ENCODE data around the gene PRSS57.

Gene PRSS57

GRCh38 chr19:658059-658839 lies 37.0 kb downstream of the PRSS57 start:
- no peaks in the 10 kb centered on the region for H3K27me3 ChIP-seq
- no peak for TF ChIP-seq Cebpa-rat (IDR thresholded peaks at IDR 0.05)
- peaks cover 89 to 97% (median 96%) of the 10 kb centered on the region in 11 experiments for H4K20me1 ChIP-seq
- H3K4me2 ChIP-seq = peak overlapping the region in 4 of 11 experiments; percentile 10 to 100 (median 98); a peak in 6 of 22 replicates
- H3K36me3 ChIP-seq = peaks cover 37 to 79% (median 59%) of the 10 kb centered on the region in 11 experiments
- H3K4me3 ChIP-seq = no peak overlapping the region
- peaks cover 23 to 55% (median 48%) of the 10 kb centered on the region in 10 experiments for H3K4me1 ChIP-seq
- H3K27ac ChIP-seq = peak overlapping the region in 1 of 11 experiments; percentile 98; a peak in 2 of 22 replicates
- H3K9me3 ChIP-seq (replicated peaks in 1 of 11) = no peaks in the 10 kb centered on the region
- H3K9ac ChIP-seq = peak overlapping the region; percentile 11 to 99 (median 94); a peak in 17 of 22 replicates

DNA sequence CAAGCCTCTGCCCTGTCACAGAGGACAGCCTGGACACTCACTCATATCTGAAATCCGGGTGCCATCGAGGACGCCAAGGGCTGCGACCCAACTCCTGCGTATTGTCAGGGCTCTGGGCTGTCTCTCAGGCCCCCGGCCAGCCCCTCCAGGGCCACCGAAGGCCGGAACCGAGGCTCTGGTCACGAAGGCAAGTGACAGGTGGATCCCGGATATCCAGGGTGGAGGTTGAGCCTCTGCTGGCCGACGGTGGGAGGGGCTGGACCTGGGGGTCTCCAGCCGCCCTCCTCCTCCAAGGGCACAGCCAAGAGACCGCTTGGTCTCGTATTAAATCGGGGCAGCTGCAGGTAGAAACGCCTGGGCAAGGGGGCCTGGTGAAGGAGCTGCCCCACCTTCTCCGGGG lies 37.6 kb downstream of the PRSS57 start:
- H3K36me3 ChIP-seq = peaks cover 44 to 85% (median 66%) of the 10 kb centered on the region in 11 experiments
- peaks cover 95 to 100% (median 100%) of the 10 kb centered on the region in 11 experiments for H4K20me1 ChIP-seq
- H3K4me2 ChIP-seq = peak overlapping the region in 2 of 11 experiments; percentile 3 to 10; a peak in 2 of 22 replicates

DNA sequence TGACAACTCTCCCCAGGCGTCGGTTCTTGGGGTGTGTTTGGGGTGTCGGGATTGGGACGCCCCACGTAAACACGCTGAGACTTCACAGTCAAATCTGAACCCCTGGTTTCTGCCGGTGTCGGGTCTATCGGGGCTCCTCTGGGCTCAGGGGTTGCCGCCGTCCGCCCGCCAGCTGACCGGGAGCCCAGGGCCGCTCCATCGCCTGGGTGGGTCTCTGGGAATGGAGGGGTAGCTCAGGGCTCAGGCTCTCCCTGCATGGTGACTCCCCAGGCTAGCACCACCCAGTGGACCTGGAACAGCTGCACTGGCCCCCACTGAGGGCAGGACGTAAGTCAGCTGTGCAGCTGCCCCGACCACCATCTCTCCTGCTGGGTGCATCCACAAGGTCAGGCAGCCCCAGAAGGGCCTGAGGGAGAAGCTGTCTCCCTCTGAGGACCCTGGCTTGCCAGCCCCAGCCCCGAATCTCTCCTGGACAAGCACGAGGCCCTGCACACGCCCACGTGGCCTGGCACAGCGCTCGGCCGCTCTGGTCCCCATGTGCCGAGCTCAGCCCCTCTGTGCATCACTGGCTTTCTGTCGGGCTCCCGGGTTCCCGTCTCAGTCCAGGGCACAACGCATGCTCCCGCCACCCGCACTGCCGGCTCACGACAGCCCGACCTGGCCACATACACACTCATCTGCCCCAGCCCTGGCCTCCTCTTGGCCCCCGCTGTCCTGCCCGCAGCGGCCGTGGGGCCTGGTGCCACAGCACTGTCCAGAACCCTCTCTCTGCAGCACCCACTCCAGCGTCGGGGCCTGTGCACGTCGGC lies 38.3 kb downstream of the PRSS57 start:
- Histone ChIP-seq H3K36me3 (peaks cover 50 to 92% (median 72%) of the 10 kb centered on the region in 11 experiments), H3K9ac (peak overlapping the region in 9 of 11 experiments; percentile 31 to 99 (median 94); a peak in 14 of 22 replicates), H3K4me2 (peak overlapping the region in 3 of 11 experiments; percentile 5 to 28 (median 12); a peak in 1 of 22 replicates), H3K4me1 (peaks cover 23 to 55% (median 48%) of the 10 kb centered on the region in 10 experiments), H3K27ac (peak overlapping the region in 1 of 11 experiments; percentile 5; a peak in 2 of 22 replicates), H4K20me1 (peaks cover 100% of the 10 kb centered on the region in 11 experiments), H3K9me3 (replicated peaks in 1 of 11) (no peaks in the 10 kb centered on the region), H3K27me3 (no peaks in the 10 kb centered on the region), H3K4me3 (no peak overlapping the region)
- no peak for TF ChIP-seq Cebpa-rat (IDR thresholded peaks at IDR 0.05)

More for the DNA sequence above, 37.6 kb downstream of the PRSS57 start:
- TF ChIP-seq Cebpa-rat (IDR thresholded peaks at IDR 0.05) = no peak
- no peak overlapping the region for H3K4me3 ChIP-seq
- peaks cover 23 to 55% (median 48%) of the 10 kb centered on the region in 10 experiments for H3K4me1 ChIP-seq
- H3K9ac ChIP-seq = peak overlapping the region in 10 of 11 experiments; percentile 11 to 99 (median 96); a peak in 16 of 22 replicates
- H3K27me3 ChIP-seq = no peaks in the 10 kb centered on the region
- no peak overlapping the region; a peak in 1 of 22 replicates for H3K27ac ChIP-seq
- no peaks in the 10 kb centered on the region for H3K9me3 ChIP-seq (replicated peaks in 1 of 11)

DNA sequence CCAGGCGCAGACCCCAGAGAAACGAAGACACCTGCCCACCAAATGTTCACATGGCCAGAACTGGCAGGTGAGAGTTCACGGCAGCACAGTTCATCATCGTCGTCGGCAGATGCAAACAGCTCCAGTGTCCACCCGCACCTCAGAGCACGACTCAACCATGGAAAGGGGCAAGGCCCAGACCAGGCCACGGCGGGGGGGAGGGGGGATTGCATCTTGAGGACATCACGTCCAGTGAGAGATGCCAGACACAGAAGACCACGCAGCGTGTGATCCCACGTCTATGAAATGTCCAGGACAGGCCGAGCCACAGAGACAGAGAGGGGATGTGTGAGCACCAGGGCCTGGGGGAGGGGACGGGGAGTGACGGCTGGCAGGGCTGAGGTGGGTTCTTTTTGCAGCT lies 39.6 kb downstream of the PRSS57 start:
- TF ChIP-seq Cebpa-rat (IDR thresholded peaks at IDR 0.05) = no peak
- Histone ChIP-seq H3K27ac (no peak overlapping the region), H3K36me3 (peaks cover 63 to 99% (median 85%) of the 10 kb centered on the region in 11 experiments), H3K4me1 (peaks cover 16 to 42% (median 40%) of the 10 kb centered on the region in 10 experiments), H3K9ac (peak overlapping the region in 3 of 11 experiments; percentile 20 to 59 (median 29); a peak in 3 of 22 replicates), H3K4me2 (no peak overlapping the region), H3K27me3 (no peaks in the 10 kb centered on the region), H3K9me3 (replicated peaks in 1 of 11) (no peaks in the 10 kb centered on the region), H3K4me3 (no peak overlapping the region), H4K20me1 (peaks cover 100% of the 10 kb centered on the region in 11 experiments)

- H3K9me3 ChIP-seq (replicated peaks in 1 of 11) = no peaks in the 10 kb centered on the region
- no peak for TF ChIP-seq Cebpa-rat (IDR thresholded peaks at IDR 0.05)
- peaks cover 0 to 21% (median 18%) of the 10 kb centered on the region in 10 experiments; a peak in 15 of 20 replicates for H3K4me1 ChIP-seq
- H3K27ac ChIP-seq = no peak overlapping the region
- no peak overlapping the region for H3K4me3 ChIP-seq
- H3K36me3 ChIP-seq = peaks cover 76 to 100% (median 96%) of the 10 kb centered on the region in 11 experiments
- peaks cover 95 to 100% (median 100%) of the 10 kb centered on the region in 11 experiments for H4K20me1 ChIP-seq
- H3K27me3 ChIP-seq = no peaks in the 10 kb centered on the region
- peak overlapping the region in 3 of 11 experiments; percentile 14 to 41 (median 15); a peak in 3 of 22 replicates for H3K9ac ChIP-seq
- H3K4me2 ChIP-seq = no peak overlapping the region
These were observed 41.8 kb downstream of the PRSS57 start for GRCh38 chr19:653425-653824.

DNA sequence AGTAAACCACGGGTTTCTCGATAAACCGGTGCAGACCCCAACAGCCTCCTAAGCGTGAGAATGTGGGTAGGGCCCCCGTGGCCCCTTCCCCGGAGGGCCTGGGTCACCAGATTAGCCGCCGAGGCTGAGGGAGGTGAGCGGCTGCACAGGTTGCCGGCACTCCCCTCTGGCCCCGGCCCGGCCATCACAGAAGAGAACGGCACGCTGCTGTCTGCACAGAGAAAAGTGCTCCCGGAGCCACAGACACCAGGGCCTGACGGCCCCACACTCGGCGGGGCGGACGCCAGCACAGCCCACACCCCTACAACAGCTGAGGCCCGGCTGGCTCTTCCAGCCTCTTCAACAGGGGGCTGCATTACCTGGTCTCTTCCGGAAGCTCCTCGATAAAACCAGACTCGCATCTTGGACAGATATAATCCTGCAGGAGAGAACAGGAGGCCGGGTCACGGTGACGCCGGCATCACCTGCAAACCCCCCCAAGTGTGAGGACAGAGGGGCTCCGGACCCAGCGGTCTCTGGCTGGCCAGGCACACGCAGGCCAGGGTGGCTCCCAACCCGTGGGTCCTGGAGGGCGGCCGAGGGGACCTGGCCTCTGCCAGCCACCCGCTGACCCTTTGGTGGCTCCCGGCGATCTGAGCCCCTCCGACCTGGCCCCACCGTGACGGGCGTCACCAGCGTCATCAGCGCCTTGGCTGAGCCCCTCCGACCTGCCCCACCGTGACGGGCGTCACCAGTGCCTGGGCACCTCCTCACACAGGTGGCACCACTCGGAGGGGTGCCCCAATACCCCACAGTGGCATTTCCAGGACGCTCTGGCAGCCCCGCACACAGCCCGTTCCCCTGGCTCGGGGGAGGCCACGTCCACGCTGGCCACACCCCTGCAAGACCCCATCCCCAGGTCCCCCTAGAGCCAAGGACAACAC lies 42.5 kb downstream of the PRSS57 start:
- Histone ChIP-seq H3K36me3 (peaks cover 74 to 100% (median 95%) of the 10 kb centered on the region in 11 experiments), H3K27ac (no peak overlapping the region), H4K20me1 (peaks cover 91 to 100% (median 97%) of the 10 kb centered on the region in 11 experiments), H3K9me3 (replicated peaks in 1 of 11) (no peaks in the 10 kb centered on the region), H3K27me3 (no peaks in the 10 kb centered on the region), H3K9ac (peak overlapping the region in 3 of 11 experiments; percentile 14 to 18 (median 15); a peak in 3 of 22 replicates), H3K4me2 (no peak overlapping the region), H3K4me1 (peaks cover 0 to 17% (median 11%) of the 10 kb centered on the region in 10 experiments; a peak in 11 of 20 replicates), H3K4me3 (no peak overlapping the region)
- no peak for TF ChIP-seq Cebpa-rat (IDR thresholded peaks at IDR 0.05)

- no peaks in the 10 kb centered on the region for H3K27me3 ChIP-seq
- TF ChIP-seq Cebpa-rat (IDR thresholded peaks at IDR 0.05) = no peak
- H4K20me1 ChIP-seq = peaks cover 91 to 100% (median 97%) of the 10 kb centered on the region in 11 experiments
- H3K36me3 ChIP-seq = peaks cover 75 to 100% (median 95%) of the 10 kb centered on the region in 11 experiments
- peaks cover 0 to 11% (median 5%) of the 10 kb centered on the region in 10 experiments; a peak in 9 of 20 replicates for H3K4me1 ChIP-seq
- no peak overlapping the region for H3K27ac ChIP-seq
- H3K9ac ChIP-seq = no peak overlapping the region
- no peak overlapping the region for H3K4me3 ChIP-seq
- H3K9me3 ChIP-seq (replicated peaks in 1 of 11) = no peaks in the 10 kb centered on the region
- H3K4me2 ChIP-seq = no peak overlapping the region
These were observed 43.3 kb downstream of the PRSS57 start for GRCh38 chr19:651991-652390.
